GM12865 (cell line): ENCODE results near the gene RECQL5.

Experiments used
- DNase-seq: peaks from one replicate; pipeline ENCODE4 v3.0.0; 2010; ENCODE audit warnings: low read depth
- H3K4me3 ChIP-seq: 2 replicates; pipeline ENCODE4 v1.5.1; 2011; ENCODE audit warnings: mild to moderate bottlenecking, low read depth, low read length, control low read depth
- CTCF ChIP-seq: IDR thresholded peaks from 2 replicates; pipeline ENCODE4 v1.5.1; 2011; ENCODE audit warnings: low read length, control low read depth, low read depth, inconsistent platforms; ENCODE audit not compliant: insufficient read depth; ENCODE audit errors: missing control alignments

RECQL5 gene

DNA sequence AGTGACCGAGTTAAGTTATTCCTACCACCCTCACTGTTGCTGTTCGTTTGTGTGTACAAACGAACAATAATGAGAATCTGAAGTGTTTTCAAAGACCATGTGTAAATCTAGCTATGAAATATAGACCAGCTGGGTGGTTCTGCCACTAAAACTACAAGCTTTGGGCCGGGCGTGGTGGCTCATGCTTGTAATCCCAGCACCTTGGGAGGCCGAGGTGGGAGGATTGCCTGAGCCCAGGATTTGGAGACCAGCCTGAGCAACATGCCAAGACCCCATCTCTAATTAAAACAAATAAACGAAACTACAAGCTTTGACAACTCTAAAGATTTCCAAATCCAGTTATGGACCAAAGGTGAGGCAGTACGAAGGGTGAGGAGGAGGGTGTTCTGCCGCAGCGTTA lies 973 bp downstream of the RECQL5 start:
- TF ChIP-seq CTCF: no peak
- H3K4me3 ChIP-seq: peak overlapping the region; percentile 87
- DNase-seq: no peak

GRCh38 chr17:75664099-75664549 lies 2.8 kb downstream of the RECQL5 start:
- no peak for TF ChIP-seq CTCF
- no peak overlapping the region for H3K4me3 ChIP-seq
- peak; percentile 90 for DNase-seq

GRCh38 chr17:75662511-75662910 lies 4.4 kb downstream of the RECQL5 start:
- no peak for DNase-seq
- no peak for TF ChIP-seq CTCF
- no peak overlapping the region for H3K4me3 ChIP-seq

- DNase-seq: no peak
- no peak overlapping the region for H3K4me3 ChIP-seq
- no peak for TF ChIP-seq CTCF
Observed at GRCh38 chr17:75661531-75661930, 5.4 kb downstream of the RECQL5 start.

GRCh38 chr17:75658237-75658636 lies 8.7 kb downstream of the RECQL5 start:
- no peak for TF ChIP-seq CTCF
- H3K4me3 ChIP-seq: no peak overlapping the region
- no peak for DNase-seq

GRCh38 chr17:75654176-75654575 lies 12.8 kb downstream of the RECQL5 start:
- TF ChIP-seq CTCF: no peak
- no peak for DNase-seq
- no peak overlapping the region for H3K4me3 ChIP-seq

- DNase-seq: peak; percentile 29
- peak; percentile 70 for TF ChIP-seq CTCF
- H3K4me3 ChIP-seq: no peak overlapping the region
Observed at GRCh38 chr17:75652934-75653549, 13.9 kb downstream of the RECQL5 start.
